A549 (cell line): ENCODE measurements around the gene CDKN1A.

Experiments
- EP300 ChIP-seq, 2 experiments: fragments of >200 bp; sonication (Bioruptor Twin); formaldehyde crosslinking; IDR thresholded peaks; 2 replicates in 1 of 2; 3 replicates in 1 of 2; pipeline ENCODE4 v1.6.1; 2016 to 2017
- ESRRA ChIP-seq: fragments of 150-350 bp; IDR thresholded peaks from 2 replicates; pipeline ENCODE4 v1.6.1; 2014; ENCODE audit warnings: mild to moderate bottlenecking, low read length, borderline replicate concordance
- HDAC2 ChIP-seq: fragments of 200-600 bp; sonication (generic); IDR thresholded peaks from 2 replicates; pipeline ENCODE4 v1.6.1; 2016
- HMGXB4 ChIP-seq: fragments of 250-450 bp; sonication (Bioruptor Pico); IDR thresholded peaks from 2 replicates; pipeline ENCODE4 v1.5.0; 2021; ENCODE audit warnings: mild to moderate bottlenecking, moderate library complexity, borderline replicate concordance
- POLR2A ChIP-seq: IDR thresholded peaks from 2 replicates; pipeline ENCODE4 v1.6.1; 2012; ENCODE audit warnings: mild to moderate bottlenecking, low read length
- RAD21 ChIP-seq, 2 experiments: fragments of >200 bp in 1 of 2; sonication (Bioruptor Twin) in 1 of 2; formaldehyde crosslinking in 1 of 2; IDR thresholded peaks in 1 of 2; conservative IDR thresholded peaks in 1 of 2; 2 replicates in 1 of 2; 3 replicates in 1 of 2; pipeline ENCODE4 v1.6.1; 2012 to 2018; ENCODE audit warnings: inconsistent platforms in 1 of 2
- RCOR1 ChIP-seq: fragments of 150-350 bp; IDR thresholded peaks from 2 replicates; pipeline ENCODE4 v1.6.1; 2014; ENCODE audit warnings: antibody characterized with exemption, low read length, low read depth
- REST ChIP-seq: fragments of 200-600 bp; sonication (generic); IDR thresholded peaks from 2 replicates; pipeline ENCODE4 v1.6.1; 2016; ENCODE audit warnings: antibody characterized with exemption, mild to moderate bottlenecking, moderate library complexity
- TF ChIP-seq, protein P1 (sequence below): fragments of >200 bp; sonication (Bioruptor Twin); formaldehyde crosslinking; IDR thresholded peaks from 3 replicates; pipeline ENCODE4 v1.5.1; 2016
- TF ChIP-seq, protein P2 (sequence below): fragments of 450-650 bp; IDR thresholded peaks from 2 replicates; pipeline ENCODE4 v1.6.1; 2014; ENCODE audit warnings: antibody characterized with exemption

- TF ChIP-seq HDAC2: no peak
- TF ChIP-seq, protein P1, sequence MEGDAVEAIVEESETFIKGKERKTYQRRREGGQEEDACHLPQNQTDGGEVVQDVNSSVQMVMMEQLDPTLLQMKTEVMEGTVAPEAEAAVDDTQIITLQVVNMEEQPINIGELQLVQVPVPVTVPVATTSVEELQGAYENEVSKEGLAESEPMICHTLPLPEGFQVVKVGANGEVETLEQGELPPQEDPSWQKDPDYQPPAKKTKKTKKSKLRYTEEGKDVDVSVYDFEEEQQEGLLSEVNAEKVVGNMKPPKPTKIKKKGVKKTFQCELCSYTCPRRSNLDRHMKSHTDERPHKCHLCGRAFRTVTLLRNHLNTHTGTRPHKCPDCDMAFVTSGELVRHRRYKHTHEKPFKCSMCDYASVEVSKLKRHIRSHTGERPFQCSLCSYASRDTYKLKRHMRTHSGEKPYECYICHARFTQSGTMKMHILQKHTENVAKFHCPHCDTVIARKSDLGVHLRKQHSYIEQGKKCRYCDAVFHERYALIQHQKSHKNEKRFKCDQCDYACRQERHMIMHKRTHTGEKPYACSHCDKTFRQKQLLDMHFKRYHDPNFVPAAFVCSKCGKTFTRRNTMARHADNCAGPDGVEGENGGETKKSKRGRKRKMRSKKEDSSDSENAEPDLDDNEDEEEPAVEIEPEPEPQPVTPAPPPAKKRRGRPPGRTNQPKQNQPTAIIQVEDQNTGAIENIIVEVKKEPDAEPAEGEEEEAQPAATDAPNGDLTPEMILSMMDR: no peak
- TF ChIP-seq, protein P2, sequence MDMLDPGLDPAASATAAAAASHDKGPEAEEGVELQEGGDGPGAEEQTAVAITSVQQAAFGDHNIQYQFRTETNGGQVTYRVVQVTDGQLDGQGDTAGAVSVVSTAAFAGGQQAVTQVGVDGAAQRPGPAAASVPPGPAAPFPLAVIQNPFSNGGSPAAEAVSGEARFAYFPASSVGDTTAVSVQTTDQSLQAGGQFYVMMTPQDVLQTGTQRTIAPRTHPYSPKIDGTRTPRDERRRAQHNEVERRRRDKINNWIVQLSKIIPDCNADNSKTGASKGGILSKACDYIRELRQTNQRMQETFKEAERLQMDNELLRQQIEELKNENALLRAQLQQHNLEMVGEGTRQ: no peak
- no peak for TF ChIP-seq HMGXB4
- no peak for TF ChIP-seq POLR2A
- no peak for TF ChIP-seq RCOR1
- no peak for TF ChIP-seq REST
- TF ChIP-seq RAD21 (conservative IDR thresholded peaks at IDR 0.05 in 1 of 2, IDR thresholded peaks at IDR 0.05 in 1 of 2): no peak
- no peak for TF ChIP-seq ESRRA
- TF ChIP-seq EP300 (IDR thresholded peaks at IDR 0.05): no peak
These were observed 13.3 kb upstream of the CDKN1A start for GRCh38 chr6:36665180-36665579.
